8988T (cell line): ENCODE results near the gene CASP5.

Experiments used
- DNase-seq: peaks from one replicate; pipeline ENCODE4 v3.0.0; 2011

The CASP5 gene

GRCh38 chr11:104965735-104966134 is 57.2 kb downstream of the CASP5 start:
- no peak for DNase-seq

- DNase-seq: no peak
Measured at GRCh38 chr11:104964247-104964646, 58.7 kb downstream of the CASP5 start.

GRCh38 chr11:104962852-104963251 is 60.1 kb downstream of the CASP5 start:
- no peak for DNase-seq

GRCh38 chr11:104957280-104957679 is 65.7 kb downstream of the CASP5 start:
- no peak for DNase-seq

- DNase-seq: no peak
Measured at GRCh38 chr11:104956528-104956927, 66.4 kb downstream of the CASP5 start.

- no peak for DNase-seq
Measured at GRCh38 chr11:104946907-104947306, 76.1 kb downstream of the CASP5 start.
